Gastrocnemius medialis (tissue), 4 donors: ENCODE data around the gene ARMH1. TPM values are rescaled to one million over a fixed set of nuclear protein-coding genes. Genes with fewer than 3 reads are reported as not detected.

ENCODE experiments used
- ATAC-seq, 2 donors: fragments of 150-250 bp; one replicate each; pipeline ENCODE4 v1.9.1; 2016
- DNase-seq, 2 donors: peaks; one replicate each; pipeline ENCODE4 v3.0.0-alpha.2; 2019
- H3K27ac ChIP-seq, 4 donors: fragments of 200-600 bp; sonication (generic); 1 replicate in 1 of 4; 2 replicates in 3 of 4; pipeline ENCODE4 v1.5.1; 2016 to 2018; ENCODE audit warnings: mild to moderate bottlenecking in 2 of 4, moderate library complexity in 1 of 4
- H3K27me3 ChIP-seq, 3 donors: fragments of 200-600 bp; sonication (generic) in 2 of 3; 1 replicate in 1 of 3; 2 replicates in 2 of 3; pipeline versions ENCODE4 v1.5.1 to v1.6.0; 2016 to 2019; ENCODE audit warnings: mild to moderate bottlenecking in 1 of 3, moderate library complexity in 1 of 3
- H3K36me3 ChIP-seq, 2 donors: fragments of 200-600 bp; sonication (generic) in 1 of 2; one replicate each; pipeline ENCODE4 v1.5.1; 2017 to 2018
- H3K4me1 ChIP-seq, 2 donors: fragments of 200-600 bp; sonication (generic) in 1 of 2; one replicate each; pipeline ENCODE4 v1.5.1; 2016 to 2017; ENCODE audit warnings: mild to moderate bottlenecking in 2 of 2
- H3K4me3 ChIP-seq, 4 donors: fragments of 200-600 bp; sonication (generic) in 3 of 4; 1 replicate in 1 of 4; 2 replicates in 3 of 4; pipeline ENCODE4 v1.5.1; 2016 to 2019; ENCODE audit warnings: mild to moderate bottlenecking in 2 of 4
- H3K9me3 ChIP-seq, 3 donors: fragments of 200-600 bp; sonication (generic) in 2 of 3; 1 replicate in 1 of 3; 2 replicates in 2 of 3; pipeline ENCODE4 v1.5.1; 2016 to 2019
- POLR2A ChIP-seq, 2 donors: fragments of 450-650 bp; IDR thresholded peaks; one replicate each; pipeline ENCODE4 v1.6.1; 2017; ENCODE audit warnings: antibody characterized with exemption in 2 of 2, mild to moderate bottlenecking in 2 of 2, moderate library complexity in 2 of 2
- in situ Hi-C, 4 donors: fragments of 200-750 bp; cut with MboI; loops; one replicate each; pipeline versions ENCODE4 v1.15.0 to v1.8.0; 2017; ENCODE audit warnings: low sequenced_read_pairs in 4 of 4
- intact Hi-C: fragments of 100-400 bp; cut with DNase I; formaldehyde crosslinking; loops from one replicate; pipeline ENCODE4 v1.15.1; 2023; ENCODE audit warnings: low total_unique reads
- total RNA-seq, 4 donors: library from RNA; depleted of rRNA; stranded (reverse); fragments of >200 nt; gene quantifications; one replicate each; pipeline versions ENCODE4 v1.1.0 to v1.2.3, GENCODE V29; 2016
- TF ChIP-seq, protein P1 (sequence below), 5 experiments: fragments of 450-650 bp in 3 of 5; fragments of 200-600 bp in 2 of 5; sonication (generic) in 2 of 5; IDR thresholded peaks in 4 of 5; conservative IDR thresholded peaks in 1 of 5; 1 replicate in 4 of 5; 2 replicates in 1 of 5; pipeline ENCODE4 v1.5.1; 2016 to 2019; ENCODE audit warnings: antibody characterized with exemption in 5 of 5, mild to moderate bottlenecking in 3 of 5, moderate library complexity in 3 of 5

ARMH1 gene
- total RNA-seq, 4 donors from 2014 or later, result 0.78 TPM; not detected in 3

DNA sequence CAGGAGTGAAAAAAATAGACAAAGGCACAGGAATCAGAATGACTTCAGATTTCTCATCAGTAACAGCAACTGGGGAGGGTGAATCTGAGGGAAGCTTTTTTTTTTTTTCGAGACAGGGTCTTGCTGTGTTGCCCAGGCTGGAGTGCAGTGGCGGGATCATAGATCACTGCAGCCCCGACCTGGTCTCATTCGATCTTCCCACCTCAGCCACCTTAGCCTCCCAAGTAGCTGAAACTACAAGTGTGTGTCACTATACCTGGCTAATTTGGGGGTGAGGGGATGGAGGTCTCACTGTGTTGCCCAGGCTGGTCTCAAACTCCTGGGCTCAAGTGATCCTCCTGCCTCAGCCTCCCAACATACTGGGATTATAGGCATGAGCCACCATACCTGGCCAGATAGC, 10.7 kb downstream of the ARMH1 start:
- H3K27me3 ChIP-seq, result no peaks in the 10 kb centered on the region
- in situ Hi-C loops, result no loop called here

DNA sequence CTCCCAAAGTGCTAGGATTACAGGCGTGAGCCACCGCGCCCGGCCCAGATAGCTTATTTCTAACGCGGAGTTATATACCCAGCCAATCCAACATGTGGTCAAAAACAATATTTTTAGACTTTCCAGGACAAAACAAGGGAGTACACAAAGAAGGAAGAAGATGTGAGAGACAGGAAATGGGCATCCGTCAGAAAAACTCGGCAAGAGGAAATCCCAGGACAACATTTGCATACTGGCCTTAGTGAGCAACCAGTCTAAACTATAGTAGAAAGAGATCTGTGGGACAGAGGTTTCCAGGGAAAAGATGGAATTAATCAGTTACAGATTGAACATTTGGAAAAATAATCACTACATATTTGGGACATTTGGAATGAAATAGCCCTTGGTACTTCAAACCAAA, 11.4 kb downstream of the ARMH1 start:
- H3K27me3 ChIP-seq, result no peaks in the 10 kb centered on the region
- in situ Hi-C loops (no loop called here), intact Hi-C loops (no loop called here)
- H3K4me3 ChIP-seq, result no peak overlapping the region
- TF ChIP-seq POLR2A (IDR thresholded peaks at IDR 0.05), result no peak
- TF ChIP-seq, protein P1, sequence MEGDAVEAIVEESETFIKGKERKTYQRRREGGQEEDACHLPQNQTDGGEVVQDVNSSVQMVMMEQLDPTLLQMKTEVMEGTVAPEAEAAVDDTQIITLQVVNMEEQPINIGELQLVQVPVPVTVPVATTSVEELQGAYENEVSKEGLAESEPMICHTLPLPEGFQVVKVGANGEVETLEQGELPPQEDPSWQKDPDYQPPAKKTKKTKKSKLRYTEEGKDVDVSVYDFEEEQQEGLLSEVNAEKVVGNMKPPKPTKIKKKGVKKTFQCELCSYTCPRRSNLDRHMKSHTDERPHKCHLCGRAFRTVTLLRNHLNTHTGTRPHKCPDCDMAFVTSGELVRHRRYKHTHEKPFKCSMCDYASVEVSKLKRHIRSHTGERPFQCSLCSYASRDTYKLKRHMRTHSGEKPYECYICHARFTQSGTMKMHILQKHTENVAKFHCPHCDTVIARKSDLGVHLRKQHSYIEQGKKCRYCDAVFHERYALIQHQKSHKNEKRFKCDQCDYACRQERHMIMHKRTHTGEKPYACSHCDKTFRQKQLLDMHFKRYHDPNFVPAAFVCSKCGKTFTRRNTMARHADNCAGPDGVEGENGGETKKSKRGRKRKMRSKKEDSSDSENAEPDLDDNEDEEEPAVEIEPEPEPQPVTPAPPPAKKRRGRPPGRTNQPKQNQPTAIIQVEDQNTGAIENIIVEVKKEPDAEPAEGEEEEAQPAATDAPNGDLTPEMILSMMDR (IDR thresholded peaks at IDR 0.05 in 4 of 5, conservative IDR thresholded peaks at IDR 0.05 in 1 of 5), result no peak
- DNase-seq (no peak), ATAC-seq (no peak)
- H3K9me3 ChIP-seq, result no peaks in the 10 kb centered on the region
- no peaks in the 10 kb centered on the region for H3K36me3 ChIP-seq
- no peak overlapping the region for H3K27ac ChIP-seq
- no peaks in the 10 kb centered on the region for H3K4me1 ChIP-seq

More for the DNA sequence above, 10.7 kb downstream of the ARMH1 start:
- no peaks in the 10 kb centered on the region for H3K9me3 ChIP-seq
- no peaks in the 10 kb centered on the region for H3K4me1 ChIP-seq
- H3K27ac ChIP-seq, result no peak overlapping the region
- DNase-seq (no peak), ATAC-seq (no peak)
- intact Hi-C loops, result no loop called here
- no peaks in the 10 kb centered on the region for H3K36me3 ChIP-seq
- no peak for TF ChIP-seq POLR2A (IDR thresholded peaks at IDR 0.05)
- TF ChIP-seq, protein P1 (IDR thresholded peaks at IDR 0.05 in 4 of 5, conservative IDR thresholded peaks at IDR 0.05 in 1 of 5), result no peak
- no peak overlapping the region for H3K4me3 ChIP-seq

DNA sequence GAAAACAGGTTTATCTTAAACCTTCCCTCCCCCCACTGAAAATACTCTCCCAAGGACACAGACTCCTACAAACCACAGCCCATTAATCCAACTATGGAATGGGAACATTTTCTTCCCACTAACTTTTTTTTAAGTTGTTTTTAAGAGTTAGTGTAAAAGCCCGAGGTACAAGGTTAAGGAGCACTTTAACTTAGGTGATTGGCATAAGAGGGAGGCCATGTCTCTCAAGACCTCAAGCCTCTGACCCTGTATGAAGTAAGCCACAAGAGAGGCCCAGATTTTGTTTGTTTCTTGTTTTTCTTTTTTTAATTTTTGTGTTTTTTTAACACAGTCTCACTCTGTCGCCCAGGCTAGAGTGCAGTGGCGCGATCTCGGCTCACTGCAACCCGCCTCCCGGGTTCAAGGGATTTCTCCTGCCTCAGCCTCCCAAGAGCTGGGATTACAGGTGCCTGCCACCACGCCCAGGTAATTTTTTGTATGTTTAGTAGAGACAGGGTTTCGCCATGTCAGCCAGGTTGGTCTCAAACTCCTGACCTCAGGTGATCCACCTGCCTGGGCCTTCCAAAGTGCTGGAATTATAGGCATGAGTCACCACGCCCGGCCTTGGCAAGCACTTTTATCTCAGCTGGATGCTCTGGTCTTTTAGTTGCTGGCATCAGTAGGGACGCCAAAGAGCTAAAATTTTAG, 14.4 kb downstream of the ARMH1 start:
- in situ Hi-C loops, result no loop called here
- intact Hi-C loops, result no loop called here
- no peak for ATAC-seq

DNA sequence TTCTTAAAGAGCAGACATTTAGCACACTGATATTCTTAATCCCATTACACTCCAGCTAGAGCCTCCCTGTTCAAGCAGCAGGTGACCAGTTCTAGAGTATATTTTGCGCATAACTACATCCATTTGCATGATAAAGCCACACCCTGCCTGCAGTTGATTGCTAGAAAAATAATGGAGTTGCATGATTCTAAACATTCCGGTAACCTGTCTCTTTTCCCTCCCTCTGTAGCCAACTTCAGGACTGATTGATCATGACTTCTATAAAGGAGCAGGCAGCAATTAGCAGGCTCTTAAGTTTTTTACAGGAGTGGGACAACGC, 14.9 kb downstream of the ARMH1 start:
- H3K4me1 ChIP-seq, result no peaks in the 10 kb centered on the region
- no peaks in the 10 kb centered on the region for H3K36me3 ChIP-seq
- no peaks in the 10 kb centered on the region for H3K27me3 ChIP-seq
- TF ChIP-seq, protein P1 (IDR thresholded peaks at IDR 0.05 in 4 of 5, conservative IDR thresholded peaks at IDR 0.05 in 1 of 5), result no peak
- no peak for TF ChIP-seq POLR2A (IDR thresholded peaks at IDR 0.05)
- no peak for DNase-seq
- in situ Hi-C loops, result no loop called here
- H3K9me3 ChIP-seq, result no peaks in the 10 kb centered on the region
- intact Hi-C loops, result no loop called here
- H3K4me3 ChIP-seq, result no peak overlapping the region
- no peak for ATAC-seq
- no peak overlapping the region for H3K27ac ChIP-seq

More for the DNA sequence above, 14.4 kb downstream of the ARMH1 start:
- H3K9me3 ChIP-seq, result no peaks in the 10 kb centered on the region
- H3K36me3 ChIP-seq, result no peaks in the 10 kb centered on the region
- TF ChIP-seq, protein P1 (IDR thresholded peaks at IDR 0.05 in 4 of 5, conservative IDR thresholded peaks at IDR 0.05 in 1 of 5), result no peak
- TF ChIP-seq POLR2A (IDR thresholded peaks at IDR 0.05), result no peak
- DNase-seq, result no peak
- no peaks in the 10 kb centered on the region for H3K27me3 ChIP-seq
- no peak overlapping the region for H3K27ac ChIP-seq
- no peak overlapping the region for H3K4me3 ChIP-seq
- H3K4me1 ChIP-seq, result no peaks in the 10 kb centered on the region

DNA sequence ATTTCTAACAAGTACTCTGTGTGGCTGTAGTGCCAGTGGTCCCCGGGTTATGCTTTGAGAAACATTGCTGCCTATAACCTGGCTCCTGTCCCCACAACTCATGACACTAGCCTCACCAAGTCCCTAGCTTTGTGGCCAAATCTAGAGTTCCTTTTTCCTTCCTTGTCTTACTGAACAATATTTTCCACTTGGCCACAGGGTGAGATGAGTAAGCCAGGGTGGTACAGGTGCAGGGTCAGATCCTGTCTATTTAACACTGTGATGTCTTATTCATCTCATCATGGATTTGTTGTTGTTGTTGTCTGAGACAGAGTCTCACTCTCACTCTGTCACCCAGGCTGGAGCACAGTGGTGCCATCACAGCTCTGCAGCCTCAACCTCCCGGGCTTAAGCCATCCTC, 18.6 kb downstream of the ARMH1 start:
- no peak overlapping the region for H3K4me3 ChIP-seq

More for the DNA sequence above, 18.6 kb downstream of the ARMH1 start:
- in situ Hi-C loops, result no loop called here
- TF ChIP-seq, protein P1 (IDR thresholded peaks at IDR 0.05 in 4 of 5, conservative IDR thresholded peaks at IDR 0.05 in 1 of 5), result no peak
- no peak for TF ChIP-seq POLR2A (IDR thresholded peaks at IDR 0.05)
- Histone ChIP-seq H3K36me3 (no peaks in the 10 kb centered on the region), H3K9me3 (no peaks in the 10 kb centered on the region), H3K27me3 (no peaks in the 10 kb centered on the region), H3K27ac (no peak overlapping the region), H3K4me1 (no peaks in the 10 kb centered on the region)
- no peak for ATAC-seq
- no peak for DNase-seq
- intact Hi-C loops, result no loop called here
